HG03342 (cell line): ENCODE measurements around the gene EFL1.
A peak's percentile ranks its signal among the peaks of the same experiment; 100 is the strongest.
"Not testable (repeated sequence)": the region's sequence is repeated elsewhere in the genome, so short reads cannot be mapped to it uniquely, and the experiment has no call there.

ENCODE experiments used
- ATAC-seq: cut with Tn5 transposase; IDR thresholded peaks from one replicate; pipeline ENCODE4 v1.9.1; 2021; ENCODE audit warnings: mild to moderate bottlenecking, moderate library complexity; ENCODE audit not compliant: unreplicated experiment

The EFL1 gene

DNA sequence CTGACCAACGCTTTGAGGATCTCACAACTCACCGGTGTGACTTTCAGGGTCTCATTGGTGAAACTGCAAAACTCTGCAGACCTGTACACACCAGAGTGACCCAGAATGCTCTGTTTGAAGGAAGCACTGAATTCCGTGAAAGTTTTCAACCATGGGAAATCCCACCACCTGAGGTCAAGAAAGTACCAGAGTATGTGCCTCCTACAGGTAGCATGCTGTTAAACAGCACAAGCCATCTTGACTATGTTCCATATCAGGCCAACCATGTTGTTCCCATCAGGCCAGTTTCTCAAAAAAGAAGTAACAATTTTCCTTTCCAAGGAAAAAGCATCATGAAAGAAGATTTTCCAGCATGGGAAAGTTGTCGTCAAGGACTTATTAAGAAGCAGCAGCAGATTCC lies 19.9 kb upstream of the EFL1 start:
- not testable (repeated sequence) for ATAC-seq

DNA sequence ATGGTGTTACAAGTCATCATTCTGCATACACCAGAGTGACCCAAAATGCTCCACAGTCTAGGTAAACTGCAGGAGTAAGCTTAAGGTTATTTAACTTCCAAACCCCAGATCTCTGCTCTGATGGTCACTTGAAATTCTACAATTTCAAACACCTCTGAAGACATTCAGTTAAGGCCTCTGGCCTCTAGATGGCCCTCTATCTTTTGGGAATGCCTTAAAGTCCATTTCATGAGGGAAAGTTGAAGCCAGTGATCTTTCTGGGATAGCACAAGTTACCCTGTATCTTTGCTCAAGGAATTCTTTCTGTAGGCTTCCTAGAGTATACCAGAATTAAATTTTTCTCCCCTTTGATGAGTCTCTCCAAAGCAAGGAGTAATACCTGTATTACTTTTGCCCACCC lies 18.7 kb upstream of the EFL1 start:
- not testable (repeated sequence) for ATAC-seq

DNA sequence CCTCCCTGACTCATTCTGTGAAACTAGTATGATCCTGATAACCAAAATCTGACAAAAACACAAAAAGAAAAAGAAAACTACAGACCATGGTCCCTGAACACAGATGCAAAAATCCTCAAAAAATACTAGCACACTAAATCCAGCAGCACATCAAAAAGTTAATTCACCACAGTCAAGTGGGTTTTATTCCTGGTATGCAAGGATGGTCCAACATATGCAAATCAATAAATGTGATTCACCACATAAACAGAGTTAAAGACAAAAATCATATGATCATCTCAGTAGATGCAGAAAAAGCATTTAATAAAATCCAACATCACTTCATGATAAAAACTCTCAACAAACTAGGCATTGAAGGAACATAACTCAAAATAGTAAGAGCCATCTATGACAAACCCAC lies 12.9 kb upstream of the EFL1 start:
- no peak for ATAC-seq

DNA sequence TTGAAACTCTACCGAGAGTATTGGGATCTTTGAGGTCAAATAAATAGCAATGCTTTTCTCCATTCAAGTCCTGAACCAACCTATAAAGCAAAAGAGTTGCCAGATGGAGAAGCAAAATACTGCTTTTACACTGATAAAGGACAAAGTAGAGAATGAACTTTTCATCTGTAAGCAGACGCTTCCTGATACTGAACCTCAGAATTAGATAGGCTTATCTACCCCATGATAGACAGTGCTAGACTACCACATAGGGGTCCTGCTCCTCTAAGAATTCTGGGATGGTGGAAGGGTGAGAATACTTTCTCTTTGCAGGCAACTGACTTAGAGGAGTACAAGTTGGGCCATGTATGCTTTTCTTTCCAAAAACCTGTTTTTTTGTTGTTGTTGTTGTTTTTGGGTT lies 9.6 kb upstream of the EFL1 start:
- no peak for ATAC-seq

DNA sequence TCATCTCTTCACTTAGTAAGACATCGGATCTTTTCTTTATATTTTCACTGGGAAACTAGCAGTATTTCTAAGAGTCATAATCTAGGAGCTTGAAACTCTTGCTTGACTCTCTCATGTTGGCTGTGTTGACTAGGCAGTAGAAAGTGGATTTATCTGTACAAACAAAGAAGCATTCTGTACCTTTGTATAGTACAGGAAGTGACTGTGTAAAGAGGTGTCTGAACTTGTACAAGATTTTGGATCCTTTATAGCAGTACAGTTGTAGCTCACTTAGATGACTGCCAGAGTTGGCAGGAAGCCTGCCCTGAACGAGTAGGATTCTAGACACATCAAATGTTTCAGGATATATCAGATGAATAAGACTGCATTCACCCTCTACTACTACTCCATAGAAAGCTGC lies 5.9 kb upstream of the EFL1 start:
- ATAC-seq = not testable (repeated sequence)

DNA sequence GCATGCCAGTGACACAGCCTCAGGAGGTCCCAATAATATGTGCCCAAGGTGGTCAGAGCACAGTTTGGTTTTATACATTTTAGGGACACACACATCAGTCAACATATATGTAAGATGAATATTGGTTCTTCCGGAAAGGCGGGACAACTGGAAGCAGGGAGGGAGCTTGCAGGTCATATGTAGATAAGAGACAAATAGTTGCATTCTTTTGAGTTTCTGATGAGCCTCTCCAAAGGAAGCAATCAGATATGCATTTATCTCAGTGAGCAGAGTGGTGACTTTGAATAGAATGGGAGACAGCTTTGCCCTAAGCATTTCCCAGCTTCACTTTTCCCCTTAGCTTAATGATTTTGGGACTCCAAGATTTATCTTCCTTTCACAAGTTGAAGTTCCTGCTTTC lies 4.6 kb upstream of the EFL1 start:
- ATAC-seq = not testable (repeated sequence)

DNA sequence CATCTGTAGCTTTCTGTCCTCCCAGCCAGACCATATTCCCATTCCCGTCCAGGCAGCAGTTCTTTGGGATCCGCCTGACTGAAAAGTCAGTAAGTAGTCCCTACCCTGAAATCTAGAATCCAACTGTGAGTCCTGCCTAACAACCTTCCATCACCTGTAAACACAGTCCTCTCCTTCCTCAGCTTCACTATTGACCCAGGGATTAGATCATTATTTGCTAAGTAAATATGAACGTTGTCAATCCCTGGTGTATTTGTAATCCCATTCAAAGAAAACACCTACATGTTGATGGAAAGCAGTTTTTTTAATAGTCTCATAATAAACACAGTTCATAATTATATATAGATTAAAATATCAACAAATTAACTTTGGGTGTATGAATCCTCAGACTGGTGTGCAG lies 816 bp upstream of the EFL1 start:
- no peak for ATAC-seq

DNA sequence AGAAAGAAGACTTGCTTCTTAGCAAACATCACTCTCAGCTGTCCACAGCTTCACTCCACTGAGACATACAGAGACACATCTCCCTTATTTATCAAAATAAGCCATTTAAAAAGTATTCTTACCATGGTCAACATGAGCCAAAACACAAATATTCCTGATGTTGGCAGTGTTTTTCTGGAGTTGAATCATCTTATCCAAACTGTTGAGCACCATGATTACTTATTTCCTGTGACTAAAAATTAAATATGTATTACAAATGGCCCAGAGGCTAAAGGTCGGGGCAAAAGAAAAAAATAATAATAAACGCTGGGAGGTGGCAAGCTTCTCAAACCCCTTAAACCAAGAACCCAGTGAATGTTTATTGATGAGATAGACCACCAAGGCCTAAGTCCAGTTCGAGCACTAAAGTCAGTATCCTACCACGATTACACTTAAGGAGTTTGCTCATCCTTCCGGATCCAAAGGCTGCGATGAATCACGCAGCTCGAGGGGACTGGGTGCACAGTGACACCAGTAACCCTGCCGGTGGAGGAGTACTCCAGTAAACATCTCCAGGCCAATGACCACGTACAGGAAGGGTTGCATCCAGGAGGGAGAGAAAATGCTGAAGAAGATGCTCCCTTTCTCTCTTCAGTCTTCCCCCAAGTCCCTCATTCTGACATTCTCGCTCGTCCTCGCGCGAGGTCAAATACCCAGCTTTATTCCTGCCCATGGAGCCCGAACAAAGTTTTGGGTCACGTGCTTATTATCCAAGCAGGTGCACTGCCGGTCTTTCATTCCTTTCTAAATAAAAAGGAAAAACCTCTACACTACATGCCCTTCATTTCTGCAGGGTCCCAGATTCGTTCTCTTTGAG lies 740 bp downstream of the EFL1 start:
- ATAC-seq = peak; percentile 18

DNA sequence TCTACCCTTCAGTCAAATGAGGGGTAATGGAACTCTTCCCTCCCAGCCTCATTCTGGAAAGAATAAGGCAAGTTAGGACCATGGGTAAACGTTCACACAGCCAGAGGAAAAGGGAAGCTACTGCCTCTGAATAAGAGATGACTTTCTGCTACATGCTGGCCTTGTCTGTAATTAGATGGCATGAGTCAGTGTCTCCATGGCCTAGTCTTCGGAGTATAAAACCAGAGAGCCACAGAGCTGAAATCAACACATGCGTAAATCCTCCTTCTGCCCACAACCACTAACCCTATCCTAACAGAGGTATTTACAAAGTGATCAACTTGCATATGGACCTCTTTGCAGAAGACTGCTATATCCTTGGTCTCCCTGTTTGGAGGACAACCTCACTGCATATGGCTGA lies 14.3 kb downstream of the EFL1 start:
- ATAC-seq = not testable (repeated sequence)

DNA sequence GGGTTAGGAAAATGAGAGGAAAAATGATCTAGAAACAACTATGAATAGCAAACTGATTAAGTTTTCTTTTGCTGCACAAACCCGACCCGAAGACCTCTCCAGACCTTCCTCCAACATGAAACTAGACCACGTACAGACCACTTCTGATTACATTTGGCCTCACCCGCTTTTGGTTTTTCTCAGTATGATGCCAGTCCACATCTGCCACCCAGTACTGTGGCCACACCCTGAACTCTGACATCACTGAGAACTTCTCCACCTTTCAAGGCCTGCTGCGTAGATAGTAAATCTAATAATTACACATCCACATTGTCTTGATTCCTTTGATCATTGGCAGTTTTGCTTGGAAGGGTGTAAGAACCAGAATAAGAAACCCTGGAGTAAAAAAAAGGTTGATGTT lies 16.6 kb downstream of the EFL1 start:
- ATAC-seq = not testable (repeated sequence)

DNA sequence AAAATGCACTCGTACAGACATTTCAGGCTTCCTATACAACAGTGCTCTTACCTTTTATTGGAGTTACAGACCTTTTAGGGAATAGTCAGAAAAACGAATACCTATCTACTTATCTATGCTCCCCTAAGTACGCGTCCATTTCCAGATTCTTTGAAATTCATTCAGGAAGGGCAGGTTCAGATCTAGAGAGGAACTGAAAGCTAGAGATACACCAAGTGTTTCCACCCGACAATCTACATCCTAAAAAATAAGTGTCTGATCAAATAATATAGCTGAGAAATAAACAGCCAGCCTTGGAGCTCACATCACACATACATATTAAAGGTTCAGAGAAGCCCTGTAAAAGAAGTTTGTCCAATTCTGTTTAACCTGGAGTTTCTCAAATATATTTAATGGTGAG lies 18.9 kb downstream of the EFL1 start:
- not testable (repeated sequence) for ATAC-seq

DNA sequence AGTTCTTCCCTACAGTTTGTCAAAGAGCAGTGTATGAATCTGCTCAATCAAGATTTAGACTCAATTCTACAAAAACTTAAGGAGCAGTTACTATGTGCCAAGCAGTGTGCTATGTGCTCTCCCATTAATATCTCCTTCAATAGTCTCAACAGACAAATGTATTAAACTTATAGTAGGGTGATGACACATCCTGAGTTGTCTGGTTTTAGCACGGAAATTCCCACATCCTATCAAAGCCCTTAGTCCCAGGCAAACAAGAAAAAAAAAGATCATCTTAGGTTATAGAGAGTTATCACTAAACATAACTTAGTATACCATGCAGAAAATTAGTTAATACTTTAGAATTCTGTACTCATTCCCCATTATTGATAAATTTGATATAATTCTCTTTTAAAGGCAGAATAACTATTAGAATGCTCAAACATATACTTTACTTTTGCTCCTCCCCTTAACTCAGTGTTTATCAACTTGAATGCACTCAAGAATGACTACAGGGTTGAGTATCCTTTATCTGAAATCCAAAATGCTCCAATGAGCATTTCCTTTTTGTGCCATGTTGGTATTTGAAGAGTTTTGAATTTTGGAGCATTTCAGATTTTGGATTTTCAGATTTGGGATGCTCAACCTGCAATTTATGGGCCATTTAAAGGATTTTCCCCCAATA lies 20.6 kb downstream of the EFL1 start:
- not testable (repeated sequence) for ATAC-seq

DNA sequence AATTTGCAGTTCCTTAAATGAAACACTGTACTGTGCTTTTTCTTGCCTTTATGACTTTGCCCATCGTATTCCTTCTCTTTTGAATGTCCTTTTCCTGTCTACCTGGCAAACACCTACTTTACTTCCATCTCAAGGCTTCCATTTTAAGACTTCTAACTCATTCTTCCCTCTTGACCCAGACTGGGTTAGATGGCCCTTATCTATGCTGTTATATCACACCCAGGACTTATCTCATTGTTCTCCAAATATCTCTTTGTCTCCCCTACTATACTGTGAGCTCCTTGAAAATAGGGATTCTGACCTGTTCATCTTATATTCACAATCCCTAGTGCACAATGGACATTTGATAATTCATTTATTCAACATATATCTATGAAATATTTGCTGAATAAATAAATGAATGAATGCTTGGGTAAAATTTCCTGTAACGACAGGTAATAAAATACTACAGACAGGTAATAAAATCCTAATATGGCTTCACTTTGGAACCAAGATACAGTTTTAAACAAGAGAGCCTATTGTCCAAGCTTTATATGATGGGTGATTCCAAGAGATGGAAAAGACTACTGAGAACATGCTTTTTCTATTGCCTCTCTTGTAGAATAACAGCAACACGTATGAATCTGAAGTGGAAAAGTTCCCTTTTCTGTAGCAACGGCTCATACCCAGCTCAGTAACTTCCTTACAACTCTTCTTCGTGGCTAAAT lies 22.7 kb downstream of the EFL1 start:
- no peak for ATAC-seq

DNA sequence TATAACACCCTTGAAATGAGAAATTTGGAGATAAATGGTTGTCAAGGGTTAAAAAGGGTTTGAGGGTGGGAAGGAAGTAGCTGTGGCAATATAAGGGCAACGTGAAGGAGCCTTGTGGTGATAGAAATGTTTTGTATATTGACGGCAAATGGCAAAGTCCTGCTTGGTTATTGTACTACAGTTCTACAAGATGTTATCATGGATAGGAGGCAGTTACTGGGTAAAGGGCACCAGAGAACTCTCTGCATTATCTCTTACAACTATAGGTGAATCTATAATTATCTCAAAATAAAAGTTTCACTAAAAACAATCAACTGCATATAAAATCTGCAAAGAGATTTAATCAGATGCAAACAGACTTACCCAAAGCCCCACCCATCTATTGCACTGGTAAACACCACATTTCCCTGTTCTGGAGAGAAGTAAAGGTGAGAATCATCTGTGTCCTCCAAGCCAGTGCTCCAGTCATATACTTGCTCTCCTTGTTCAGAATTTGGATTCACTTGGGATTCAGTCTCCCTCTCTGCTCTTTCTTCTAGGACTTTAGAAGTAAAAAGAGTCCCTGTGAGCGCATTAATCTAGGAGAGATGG lies 24.5 kb downstream of the EFL1 start:
- ATAC-seq = not testable (repeated sequence)

DNA sequence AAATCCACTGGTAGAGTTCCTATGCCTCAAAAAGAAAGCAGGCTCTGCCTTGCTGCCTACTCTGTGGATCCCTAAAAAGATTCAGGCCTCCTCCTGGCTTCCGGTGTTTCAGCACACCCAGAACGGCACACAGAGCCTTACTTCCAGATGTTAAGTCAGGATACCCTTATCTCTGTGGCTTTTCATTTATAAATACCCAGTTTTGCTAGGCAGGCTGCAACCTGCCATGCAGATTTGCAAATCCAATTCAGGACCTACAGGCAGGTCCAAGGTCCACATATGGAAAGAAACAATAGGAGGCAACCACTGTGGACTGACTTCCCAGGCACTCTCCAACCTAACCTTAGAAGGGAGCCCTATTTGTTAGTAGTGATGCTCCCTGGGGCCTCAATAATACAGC lies 30.7 kb downstream of the EFL1 start:
- ATAC-seq = no peak

DNA sequence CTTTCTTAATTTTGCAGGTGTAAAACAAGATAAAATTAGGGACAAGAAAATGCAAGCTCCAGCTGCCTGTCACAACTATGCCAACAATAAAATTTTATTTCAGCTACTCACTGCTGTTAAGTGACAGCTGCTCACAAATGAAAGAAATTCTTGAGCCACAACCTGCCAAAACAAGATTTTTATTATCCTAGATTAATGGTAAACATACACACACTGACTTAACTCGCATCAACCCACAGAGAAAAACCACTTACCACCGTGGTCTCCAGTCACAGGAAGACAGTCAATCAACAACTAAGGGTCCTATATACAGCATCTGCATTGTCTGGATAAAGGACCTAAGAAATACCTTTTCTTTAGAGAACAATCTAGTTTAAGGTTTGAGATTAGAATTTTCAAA lies 31.3 kb downstream of the EFL1 start:
- no peak for ATAC-seq

DNA sequence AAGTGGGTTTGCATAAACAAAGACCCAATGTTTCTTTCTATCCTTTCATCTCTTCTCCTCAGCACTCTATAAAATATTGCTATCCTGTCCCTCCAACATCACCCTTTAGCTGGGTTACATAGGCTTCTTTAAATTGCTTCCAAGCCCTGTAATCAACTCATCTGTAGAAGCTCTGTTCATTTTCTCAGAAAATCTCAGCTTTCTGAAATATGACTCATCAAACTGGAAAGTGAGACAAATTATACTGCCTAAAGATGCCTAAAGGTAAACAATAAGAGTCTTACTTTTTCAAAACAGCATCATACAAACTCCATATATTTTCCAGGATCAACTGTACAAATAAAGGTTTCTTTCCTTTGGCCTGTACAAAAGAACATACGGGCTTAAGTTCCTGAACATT lies 33.8 kb downstream of the EFL1 start:
- no peak for ATAC-seq

DNA sequence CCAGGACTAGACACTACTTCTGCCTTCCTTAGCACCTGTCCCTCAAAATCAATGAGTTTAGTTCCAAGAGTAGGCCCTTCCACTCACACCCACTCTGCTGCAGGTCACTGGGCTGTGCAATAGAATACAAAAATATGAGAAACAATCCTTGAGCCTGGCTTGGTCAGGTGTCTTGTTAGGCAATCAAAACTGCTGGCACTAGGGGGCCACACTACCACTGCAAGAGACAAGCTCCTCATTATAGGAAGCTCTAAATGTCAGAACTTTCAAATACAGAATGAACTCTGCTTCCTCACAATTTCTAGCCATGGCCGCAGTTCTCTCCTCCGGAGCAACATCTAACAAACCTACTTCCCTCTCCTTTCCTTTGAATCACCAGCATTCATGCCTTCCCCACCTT lies 41.0 kb downstream of the EFL1 start:
- ATAC-seq = not testable (repeated sequence)

DNA sequence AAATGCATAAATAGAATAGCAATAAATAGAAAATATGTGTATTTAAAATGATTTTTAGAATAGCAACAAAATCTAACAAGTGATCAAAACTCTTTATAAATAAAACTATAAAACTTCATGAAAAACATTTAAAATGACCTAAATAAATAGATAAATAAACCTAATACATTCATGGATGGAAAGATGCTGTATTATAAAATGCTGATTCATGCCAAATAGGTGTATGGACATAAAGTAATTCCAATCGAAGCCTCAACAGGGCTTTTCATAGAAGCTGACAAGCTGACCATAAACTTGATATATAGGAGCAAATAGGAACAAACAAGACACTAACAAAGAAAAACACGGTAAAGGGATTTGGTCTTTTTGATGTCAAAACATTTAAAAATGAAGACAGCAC lies 46.4 kb downstream of the EFL1 start:
- not testable (repeated sequence) for ATAC-seq

DNA sequence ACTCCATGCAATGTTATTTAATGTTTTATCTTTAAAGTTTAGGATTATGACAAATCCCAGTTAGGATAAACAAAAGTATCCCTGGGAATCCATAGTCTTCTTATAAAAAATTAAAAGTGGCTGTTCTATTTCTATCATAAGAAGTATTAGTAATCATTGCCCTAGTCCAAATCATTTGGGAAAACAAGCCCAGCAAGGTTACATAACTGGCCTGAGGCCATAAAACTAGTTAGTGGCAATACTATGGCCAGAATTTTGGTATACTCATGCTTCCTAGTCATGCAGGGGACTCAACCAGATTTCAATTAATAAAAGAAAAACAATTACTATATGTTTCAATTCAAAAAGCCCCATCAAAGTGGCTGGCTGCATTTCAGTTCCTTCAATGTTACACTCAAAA lies 50.3 kb downstream of the EFL1 start:
- not testable (repeated sequence) for ATAC-seq

DNA sequence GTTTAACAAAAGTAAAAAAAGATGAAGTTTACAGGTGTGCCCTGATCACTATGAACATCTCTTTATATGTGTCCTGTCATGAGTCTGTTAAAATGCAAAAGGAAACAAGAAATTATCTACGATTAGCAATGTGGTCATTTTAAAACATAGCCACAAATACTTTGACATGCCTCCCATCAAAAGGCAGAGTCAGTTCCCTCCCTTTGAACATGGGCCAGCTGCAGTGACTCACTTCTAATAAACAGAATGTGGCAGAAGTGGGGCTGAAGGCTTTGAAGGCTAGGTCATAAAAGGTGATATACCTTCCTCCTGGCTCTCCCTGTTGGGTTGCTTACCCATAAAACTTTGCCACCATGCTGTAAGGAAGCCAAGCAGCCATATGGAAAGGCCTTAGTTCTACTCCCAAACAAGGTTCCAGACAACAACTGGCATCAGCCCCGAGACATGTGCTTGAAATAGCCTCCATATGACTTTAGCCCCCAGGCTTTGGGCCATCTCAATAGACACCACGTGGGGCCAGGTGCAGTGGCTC lies 52.4 kb downstream of the EFL1 start:
- not testable (repeated sequence) for ATAC-seq
